Pulmonary artery endothelial cell (primary cell): ENCODE results near the gene B4GALT2. TPM values are rescaled to one million over a fixed set of nuclear protein-coding genes. Genes with fewer than 3 reads are reported as not detected.

Source experiments
- DNase-seq: peaks from one replicate; pipeline ENCODE4 v3.0.0-alpha.2; 2011; ENCODE audit warnings: low read depth, low spot score
- total RNA-seq: library from RNA; depleted of rRNA; stranded (reverse); fragments of >200 nt; gene quantifications from 2 replicates; pipeline ENCODE4 v1.2.3, GENCODE V29; 2014

B4GALT2 gene
- total RNA-seq, 1 donor from 2014 or later = 100 TPM

DNA sequence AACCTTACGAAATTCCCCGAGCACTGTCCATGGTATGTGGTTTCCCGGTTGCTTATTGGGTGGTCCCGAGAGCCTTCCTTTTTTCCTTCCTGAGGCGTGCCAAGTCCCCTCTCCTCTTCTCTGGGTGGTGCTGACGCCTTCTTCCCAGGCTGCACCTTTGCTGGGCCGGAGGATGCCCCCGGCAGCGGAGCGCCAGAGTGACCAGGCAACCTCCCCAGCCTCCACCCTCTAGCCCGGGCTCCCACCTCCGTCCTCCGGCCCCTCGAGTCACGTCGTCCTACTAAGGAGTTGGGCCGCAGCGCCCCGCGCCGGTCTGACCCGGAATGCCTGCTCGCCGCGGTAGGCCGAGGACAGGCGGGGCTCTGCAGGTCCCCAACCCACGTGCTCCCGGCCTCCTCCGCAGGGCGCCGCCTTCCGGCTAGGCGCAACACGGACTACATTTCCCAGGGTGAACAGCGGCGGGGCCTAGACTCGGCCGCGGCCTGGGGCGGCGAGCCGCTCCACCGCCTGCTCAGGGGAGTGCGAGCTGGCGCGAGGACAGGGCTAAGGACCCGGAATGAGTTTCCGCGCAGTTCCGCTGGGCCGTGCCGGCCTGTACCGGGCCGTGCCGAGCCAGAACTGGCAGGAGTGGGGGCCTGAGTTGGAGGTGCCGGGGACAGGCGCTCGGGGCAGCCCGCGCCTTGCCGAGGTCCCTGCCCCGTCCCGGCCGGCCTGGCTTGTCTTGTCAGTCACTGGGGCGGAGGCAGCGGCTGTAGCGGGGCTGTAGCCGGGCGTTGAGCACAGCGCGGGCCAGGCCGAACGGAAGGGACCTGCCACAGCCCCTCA is 32.6 kb upstream of the B4GALT2 start, which contains the start of gene IPO13:
Gene IPO13, plus strand, starts transcription at position 715 of the 825 bp plus-strand sequence. CDS start 651 bp downstream, outside the sequence.
- DNase-seq = peak; percentile 75

DNA sequence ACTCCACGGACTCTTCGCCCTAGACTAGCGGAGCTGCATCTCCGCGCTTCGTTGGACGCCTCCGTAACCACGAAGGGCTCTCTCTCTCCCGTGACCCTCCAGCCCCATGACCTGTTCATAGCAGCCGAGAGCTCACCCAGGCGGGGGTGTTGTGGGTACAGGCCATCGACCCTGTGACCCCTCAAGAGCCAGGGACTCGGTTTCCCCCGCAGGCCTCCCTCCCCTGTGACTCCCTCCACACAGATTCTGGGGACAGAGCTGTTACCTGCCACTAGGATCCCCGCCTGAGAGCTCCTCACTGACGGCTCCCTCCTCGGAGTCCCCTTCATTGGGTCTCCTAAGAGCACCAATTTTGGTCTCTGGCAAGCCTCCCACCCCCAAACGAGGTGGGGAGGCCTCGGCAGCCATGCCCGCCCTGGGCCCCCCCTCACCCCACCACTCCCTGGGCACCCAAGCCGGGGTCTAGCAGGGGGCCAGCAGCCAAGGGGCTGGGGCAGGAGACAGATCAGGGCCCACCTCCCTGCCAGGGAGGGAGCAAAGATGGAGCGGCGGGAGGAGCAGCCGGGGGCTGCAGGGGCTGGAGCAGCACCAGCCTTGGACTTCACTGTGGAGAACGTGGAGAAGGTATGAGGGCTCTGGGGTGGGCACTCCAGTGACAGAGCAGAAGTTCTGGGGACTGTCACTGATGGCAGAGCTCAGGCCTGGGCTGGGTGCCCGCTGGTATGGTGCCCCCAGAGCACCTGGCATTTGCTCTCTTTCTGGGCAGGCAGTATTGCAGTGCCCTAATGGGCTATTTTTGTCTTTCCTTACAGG is 31.7 kb upstream of the B4GALT2 start:
- no peak for DNase-seq

DNA sequence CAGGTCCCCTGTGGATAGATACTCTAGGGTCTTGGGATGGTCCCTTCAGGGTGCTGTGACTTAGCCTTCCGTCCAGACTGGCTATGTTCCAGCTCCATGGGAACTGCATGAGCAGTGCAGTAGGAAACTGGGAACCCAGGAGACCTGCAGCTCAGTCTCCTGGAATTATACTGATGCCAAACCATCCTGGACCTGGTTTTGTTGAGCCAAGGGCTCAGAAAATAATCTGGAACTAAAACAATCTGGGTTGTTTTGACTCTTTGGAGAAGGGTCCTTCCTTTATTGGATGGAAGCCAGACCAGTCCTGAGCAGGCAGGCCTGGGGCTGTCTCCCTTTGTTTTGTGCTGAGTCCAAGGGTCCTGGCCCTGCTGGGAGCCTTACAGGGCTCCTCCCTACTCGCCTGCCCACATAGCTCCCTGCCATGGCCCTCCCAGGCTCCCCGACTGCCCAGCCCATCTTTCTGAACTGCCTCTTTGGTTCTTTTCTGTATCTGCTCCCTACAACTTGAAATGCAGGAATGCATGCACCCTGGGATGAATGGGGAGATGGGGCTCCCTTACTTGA is 31.1 kb upstream of the B4GALT2 start:
- DNase-seq = no peak

DNA sequence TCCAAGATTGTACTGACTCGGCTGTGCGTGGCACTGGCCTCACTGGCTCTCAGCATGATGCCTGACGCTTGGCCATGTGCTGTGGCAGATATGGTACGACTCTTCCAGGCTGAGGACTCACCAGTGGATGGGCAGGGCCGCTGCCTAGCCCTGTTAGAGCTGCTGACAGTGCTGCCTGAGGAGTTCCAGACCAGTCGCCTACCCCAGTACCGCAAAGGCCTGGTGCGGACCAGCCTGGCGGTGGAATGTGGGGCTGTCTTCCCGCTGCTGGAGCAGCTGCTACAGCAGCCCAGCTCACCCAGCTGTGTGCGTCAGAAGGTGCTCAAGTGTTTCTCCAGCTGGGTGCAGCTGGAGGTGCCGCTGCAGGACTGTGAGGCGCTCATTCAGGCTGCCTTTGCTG is 29.3 kb upstream of the B4GALT2 start:
- no peak for DNase-seq

DNA sequence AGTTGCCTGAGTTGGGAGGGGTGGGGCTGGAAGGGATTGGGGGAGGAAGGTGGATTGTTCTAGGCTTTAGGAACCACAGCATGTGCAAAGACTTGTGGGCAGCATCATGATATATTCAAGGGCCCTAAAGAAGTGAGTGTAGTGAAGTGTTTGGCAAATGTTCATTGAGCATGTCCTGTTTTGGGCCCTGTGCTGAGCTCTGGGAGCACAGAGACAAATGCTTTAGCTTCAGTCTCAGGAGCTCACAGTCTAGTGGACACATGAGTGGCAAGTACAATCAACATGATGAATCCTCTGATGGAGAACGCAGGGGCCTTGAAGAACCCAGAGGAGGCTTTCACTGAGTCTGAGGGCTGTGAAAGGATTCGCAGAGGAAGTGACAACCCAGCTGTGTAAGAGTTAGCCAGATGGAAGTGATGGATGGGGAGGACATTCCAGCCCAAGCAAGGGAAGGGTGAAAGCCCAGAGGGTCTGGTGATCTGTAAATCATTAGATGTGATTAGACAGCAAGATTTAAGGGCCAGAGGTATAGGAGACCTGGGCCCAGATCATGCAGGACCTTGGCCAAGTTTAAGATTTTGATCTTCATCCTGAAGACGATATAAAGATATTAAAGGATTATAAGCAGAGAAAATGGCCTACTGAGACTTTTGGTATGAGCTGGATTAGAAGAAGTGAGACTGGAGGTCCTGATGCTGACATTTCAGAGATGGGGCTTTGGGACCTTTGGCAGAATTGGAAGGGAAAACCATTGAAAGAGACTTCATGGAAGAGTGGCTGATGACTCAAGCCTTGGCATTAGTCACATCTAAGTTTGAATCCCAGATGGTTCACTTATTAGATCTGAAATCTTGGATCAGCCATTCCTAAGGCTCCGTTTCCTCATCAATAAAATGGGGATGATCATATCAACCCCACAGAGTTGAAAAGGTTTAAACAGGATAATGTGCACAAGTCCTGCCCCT is 27.7 kb upstream of the B4GALT2 start:
- DNase-seq = no peak

DNA sequence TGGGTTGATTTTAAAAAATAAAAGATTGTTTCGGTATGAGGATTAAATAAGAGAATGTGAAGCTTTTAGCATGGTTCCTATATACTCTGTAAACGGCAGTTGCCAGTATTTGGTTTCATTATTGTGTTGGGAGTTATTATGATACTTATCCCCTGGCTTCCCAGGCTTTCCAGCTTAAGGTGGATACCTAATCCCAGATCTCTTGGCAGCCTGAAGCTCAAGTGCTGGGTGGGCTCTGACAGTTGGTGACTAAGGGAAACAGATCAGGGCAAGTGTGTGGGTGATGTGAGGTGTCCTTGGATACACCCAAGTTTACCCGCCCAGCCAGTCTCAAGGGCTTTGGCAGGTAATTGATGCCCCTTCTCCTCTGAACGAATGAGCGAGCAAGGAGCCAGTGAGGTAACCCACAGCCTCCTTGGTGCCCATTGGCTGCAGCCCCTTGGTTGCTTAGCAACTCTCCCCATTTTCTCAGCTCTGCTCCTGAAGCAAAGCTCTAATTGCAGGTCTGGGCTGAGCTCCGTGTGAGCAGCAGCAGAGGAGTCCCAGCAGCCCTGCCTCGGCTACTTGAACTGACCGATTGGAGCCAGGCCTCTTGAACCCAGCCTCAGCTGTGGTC is 26.2 kb upstream of the B4GALT2 start:
- DNase-seq = no peak

DNA sequence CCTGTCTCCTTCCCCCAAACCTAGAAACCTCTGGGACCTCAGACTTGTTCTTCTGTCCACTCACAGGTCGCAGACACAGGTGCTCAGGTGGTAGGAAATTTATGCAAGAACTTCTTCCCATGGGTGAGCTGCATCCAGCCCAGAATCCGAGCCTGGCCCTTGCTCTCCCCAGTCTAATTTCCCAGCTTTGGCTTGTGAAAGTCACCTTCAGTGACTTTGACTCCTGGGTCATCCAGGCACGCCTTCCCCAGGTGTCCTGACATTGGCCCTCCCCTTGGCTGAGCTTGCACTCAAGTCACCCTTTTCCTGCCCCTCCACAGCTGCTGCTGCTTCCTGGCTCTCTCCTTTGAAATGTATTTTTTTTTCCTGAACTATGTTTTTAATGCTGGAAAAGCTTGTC is 25.6 kb upstream of the B4GALT2 start:
- no peak for DNase-seq

DNA sequence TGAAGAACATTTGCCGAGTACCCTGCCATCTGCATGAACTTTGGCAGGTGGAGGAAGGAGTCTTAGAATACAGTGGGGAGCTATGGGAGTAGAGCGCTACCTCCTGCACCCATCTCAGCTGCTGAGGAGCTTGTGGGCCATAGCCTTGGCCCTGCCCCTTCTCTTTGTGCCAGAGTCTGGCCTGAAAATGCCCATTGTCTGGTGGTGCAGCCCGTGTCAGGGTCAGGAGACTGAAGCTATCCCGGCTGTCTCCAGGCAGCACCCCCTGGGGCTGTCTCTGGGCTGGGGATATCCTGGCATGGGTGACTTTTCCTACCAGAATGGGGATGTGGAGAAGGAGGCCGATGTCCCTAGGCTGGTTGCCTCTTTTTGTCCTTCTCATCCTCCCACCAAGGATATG is 25.0 kb upstream of the B4GALT2 start:
- no peak for DNase-seq

DNA sequence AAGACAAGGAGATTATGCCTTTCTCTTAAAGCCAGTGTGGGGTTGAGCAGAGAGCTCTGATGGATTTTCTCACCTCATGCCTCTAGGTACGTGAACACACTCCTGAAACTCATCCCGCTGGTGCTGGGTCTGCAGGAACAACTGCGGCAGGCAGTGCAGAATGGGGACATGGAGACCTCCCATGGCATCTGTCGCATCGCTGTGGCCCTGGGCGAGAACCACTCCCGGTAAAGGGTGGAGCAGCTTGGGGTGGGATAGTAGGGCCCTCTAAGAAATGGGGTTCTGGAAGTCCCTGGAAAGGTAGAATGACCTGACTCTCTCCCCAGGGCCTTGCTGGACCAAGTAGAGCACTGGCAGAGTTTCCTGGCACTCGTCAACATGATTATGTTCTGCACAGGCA is 22.8 kb upstream of the B4GALT2 start:
- no peak for DNase-seq

DNA sequence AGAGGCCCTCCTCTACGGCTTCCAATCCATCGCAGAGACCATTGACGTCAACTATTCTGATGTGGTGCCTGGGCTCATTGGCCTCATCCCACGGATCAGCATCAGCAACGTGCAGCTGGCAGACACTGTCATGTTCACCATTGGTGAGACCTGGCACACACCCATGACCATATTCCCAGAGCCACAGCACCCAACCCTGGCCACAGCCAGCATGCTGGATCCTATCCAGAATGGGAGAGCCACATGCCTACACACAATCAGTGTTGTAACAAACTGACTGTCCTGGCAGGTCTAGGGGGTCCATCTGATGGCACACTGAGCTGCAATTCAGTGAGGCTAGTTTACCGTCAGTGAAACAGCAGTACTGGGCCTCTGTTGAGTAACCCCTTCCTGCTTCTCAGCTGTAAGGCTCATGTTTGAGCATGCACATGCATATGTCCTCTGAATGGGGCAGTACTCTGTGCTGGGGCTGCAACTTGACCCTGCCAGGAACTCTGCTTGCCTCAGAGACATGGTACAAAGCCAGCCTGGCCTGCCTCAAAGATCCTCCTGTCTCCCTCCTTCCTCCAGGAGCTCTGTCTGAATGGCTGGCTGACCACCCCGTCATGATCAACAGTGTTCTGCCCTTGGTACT is 21.5 kb upstream of the B4GALT2 start:
- DNase-seq = no peak

DNA sequence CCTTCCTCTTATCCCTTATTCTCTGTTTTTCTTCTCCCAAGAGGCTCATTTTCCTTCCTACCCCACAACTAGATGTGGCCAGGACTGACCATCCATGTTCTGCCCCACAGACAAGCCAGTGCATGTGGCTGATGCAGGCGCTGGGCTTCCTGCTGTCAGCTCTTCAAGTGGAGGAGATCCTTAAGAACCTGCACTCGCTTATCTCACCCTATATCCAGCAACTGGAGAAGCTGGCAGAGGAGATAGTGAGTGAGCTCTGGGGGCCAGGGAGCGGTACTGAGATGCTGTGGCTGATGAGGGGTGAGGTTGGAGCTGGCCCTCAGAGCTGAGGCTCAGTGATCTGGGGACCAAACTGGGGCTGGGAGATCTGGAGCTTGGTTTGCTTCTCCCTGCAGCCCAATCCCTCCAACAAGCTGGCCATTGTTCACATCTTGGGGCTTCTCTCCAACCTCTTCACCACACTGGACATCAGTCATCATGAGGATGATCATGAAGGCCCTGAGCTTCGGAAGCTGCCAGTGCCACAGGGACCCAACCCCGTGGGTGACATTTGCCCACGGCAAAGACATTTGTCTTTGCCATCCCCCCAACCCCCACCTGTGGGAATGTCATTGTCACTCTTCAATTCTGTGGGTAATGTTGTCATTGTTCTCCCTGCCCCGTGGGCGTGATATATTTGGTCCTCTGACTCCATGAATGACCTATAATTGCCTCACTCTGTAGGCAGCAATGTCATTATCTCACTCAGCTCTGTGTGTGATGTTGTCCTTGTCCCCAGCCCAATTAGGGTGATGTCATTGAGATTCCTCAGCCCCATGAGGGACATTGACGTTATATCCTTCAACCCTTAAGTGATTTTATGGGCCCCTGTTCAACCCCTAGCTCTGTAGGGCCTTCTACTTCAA is 20.4 kb upstream of the B4GALT2 start:
- no peak for DNase-seq

DNA sequence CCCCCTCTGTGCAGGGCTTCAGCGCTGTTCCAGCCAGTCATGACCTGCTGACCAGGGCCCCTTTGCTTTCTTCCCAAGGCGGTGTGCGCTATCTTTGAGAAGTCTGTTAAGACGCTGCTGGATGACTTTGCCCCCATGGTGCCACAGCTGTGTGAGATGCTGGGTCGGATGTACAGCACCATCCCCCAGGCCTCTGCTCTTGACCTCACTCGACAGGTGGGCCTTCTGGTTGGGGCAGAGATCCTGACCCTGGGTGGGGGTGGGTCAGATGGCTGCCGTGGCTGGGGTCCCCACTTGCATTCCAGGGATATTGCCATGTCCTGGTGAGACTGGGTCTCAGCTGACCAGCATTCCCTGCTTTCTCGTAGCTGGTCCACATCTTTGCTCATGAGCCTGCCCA is 18.2 kb upstream of the B4GALT2 start:
- no peak for DNase-seq

DNA sequence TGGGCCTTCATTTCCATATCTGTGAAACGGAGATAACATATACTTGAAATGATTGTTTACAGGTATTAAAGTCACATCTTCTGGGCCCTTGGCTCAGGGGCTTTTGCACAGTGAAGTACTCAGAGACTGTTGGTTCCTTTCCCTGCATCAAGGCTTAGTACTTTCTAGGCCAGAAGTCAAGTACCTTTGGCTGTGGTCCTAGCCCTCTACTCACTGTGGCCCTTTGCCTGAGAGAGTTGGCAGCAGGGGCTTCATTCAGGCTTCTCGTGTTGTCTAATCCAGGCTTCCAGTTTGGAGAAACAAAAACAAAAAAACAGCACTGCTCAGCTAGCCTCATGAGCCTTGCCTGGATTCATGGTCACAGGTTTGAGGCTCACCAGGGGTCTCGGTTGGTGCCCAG is 17.3 kb upstream of the B4GALT2 start:
- DNase-seq = no peak

DNA sequence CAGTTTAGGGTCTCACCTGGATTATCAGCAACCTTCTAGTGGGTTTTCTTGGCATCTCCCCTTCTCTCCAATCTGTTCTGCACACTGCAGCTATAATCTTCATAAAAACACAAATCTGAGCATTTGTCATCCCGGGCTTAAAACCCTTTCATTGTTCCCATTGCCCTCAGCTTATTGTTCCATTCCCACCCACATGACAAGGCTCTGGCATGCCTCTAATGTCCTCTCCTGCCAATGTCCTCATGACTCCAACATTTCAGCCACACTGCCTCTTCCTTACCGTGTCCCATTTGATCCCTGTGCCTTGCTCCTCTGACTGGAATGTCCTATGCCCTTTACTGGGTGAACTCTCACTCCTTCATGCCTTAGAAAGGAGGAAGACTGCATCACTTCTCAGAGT is 16.7 kb upstream of the B4GALT2 start:
- DNase-seq = no peak

DNA sequence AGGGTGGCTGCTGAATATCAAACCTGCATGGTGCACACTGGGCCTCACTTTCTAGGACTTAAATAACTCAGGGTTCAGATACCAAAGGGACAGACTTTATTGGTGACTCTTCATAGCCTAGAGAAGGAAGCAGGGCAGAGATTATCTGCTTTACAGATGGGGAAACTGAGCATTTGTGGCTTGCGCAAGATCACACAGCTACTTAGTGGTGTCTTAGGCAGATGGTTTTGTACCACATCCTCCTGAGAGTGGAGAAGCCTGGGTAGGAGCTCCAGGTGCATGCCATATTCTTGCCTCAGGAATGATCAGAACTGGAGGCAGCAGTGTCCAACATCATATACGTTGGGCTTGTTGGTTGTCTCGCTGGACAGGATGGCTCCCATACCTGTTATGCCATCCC is 16.0 kb upstream of the B4GALT2 start:
- no peak for DNase-seq

DNA sequence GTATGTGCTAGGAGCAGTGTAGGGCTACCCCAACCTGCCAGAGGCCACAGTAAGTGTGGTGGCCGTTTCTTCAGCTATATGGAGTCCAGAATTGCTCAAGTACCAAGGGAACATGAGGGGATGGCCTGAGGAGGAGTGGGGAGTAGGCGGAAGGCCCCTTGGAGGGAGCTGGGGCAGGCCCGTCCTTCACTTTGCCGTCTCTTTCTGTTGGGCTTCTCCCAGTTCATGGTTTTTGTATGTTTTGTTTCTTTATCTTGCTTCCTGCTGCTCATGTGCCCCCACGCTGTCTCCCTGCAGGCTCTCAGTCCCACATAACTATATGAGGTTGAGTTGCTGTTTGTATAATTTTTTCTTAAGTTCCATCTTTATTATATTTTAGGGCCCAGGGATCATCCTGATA is 15.1 kb upstream of the B4GALT2 start:
- DNase-seq = no peak

DNA sequence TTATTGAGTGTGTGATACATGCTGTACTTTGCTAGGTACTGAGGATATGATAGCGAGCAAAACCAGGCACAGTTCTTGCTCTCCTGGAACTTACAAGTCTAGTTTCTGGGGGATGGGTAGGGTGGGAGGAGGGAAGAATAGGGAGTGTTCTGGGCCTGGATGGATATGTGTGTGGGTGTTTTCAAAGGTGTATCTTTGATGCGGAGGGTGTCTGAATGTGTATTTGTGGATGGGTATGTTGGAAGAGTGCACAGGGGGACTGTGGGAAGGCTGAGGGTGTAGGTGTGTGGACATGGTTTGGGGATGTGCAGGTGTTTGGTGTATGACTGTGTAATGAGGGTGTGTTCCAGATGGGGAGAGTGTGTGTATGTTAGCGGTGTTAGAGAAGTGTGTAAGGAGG is 13.7 kb upstream of the B4GALT2 start:
- DNase-seq = no peak

DNA sequence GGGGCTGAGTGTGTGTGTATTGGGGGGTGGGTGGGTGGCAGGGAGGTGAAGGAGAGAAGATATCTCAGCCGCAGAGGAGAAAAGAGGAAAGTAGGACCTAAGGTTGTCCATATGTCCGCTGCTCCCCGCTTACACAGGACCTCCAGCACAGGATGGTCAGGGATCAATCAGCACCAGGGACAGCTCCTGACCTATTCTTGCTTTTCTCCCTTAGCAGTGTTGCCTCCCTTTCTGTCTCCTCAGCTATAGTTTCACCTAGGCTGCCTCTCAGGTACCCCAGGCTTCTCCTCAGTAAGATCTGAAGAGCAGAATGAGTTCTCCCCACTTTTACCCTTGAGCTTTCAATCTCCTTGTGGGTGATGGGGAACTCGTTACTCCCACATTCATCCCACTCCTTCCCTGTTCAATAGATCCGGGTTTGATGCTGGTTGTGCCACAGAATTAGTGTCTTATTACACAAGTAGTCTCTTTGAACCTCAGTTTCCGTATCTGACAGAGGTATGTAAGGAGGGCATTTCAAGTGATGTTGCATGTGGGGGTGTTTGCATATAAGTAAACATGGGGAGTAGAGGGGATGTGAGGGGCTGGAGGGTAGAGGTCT is 10.6 kb upstream of the B4GALT2 start:
- DNase-seq = no peak

DNA sequence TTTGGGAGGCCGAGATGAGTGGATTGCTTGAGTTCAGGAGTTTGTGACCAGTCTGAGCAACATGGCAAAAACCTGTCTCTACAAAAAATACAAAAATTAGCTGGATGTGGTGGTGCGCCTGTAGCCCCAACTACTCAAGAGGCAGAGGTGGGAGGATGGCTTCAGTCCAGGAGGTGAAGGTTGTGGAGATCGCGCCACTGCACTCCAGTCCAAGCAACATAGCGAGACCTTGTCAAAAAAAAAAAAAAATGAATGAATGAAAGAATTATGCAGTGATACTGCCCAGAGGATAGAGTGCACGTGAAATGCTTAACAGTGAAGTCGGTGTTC is 9.6 kb upstream of the B4GALT2 start:
- DNase-seq = no peak
